GM12801 (cell line): ENCODE measurements around the gene SKIDA1.

Source experiments
- CTCF ChIP-seq: IDR thresholded peaks from one replicate; pipeline ENCODE4 v1.5.1; 2011; ENCODE audit warnings: control low read depth; ENCODE audit not compliant: insufficient read length; ENCODE audit errors: extremely low read depth

The SKIDA1 gene

GRCh38 chr10:21505711-21506278, 19.7 kb downstream of the SKIDA1 start:
- no peak for TF ChIP-seq CTCF

GRCh38 chr10:21503542-21503941, 21.9 kb downstream of the SKIDA1 start:
- no peak for TF ChIP-seq CTCF

GRCh38 chr10:21502348-21502740, 23.1 kb downstream of the SKIDA1 start:
- no peak for TF ChIP-seq CTCF

GRCh38 chr10:21501731-21502347, 23.6 kb downstream of the SKIDA1 start:
- no peak for TF ChIP-seq CTCF

GRCh38 chr10:21501091-21501490, 24.4 kb downstream of the SKIDA1 start:
- no peak for TF ChIP-seq CTCF

- no peak for TF ChIP-seq CTCF
These were observed 24.9 kb downstream of the SKIDA1 start for GRCh38 chr10:21500578-21500910.

- no peak for TF ChIP-seq CTCF
These were observed 25.5 kb downstream of the SKIDA1 start for GRCh38 chr10:21499701-21500577.
